Type B pancreatic cell (in vitro differentiated cells): ENCODE data around the gene CIAO3. TPM values are rescaled to one million over a fixed set of nuclear protein-coding genes. Genes with fewer than 3 reads are reported as not detected.
A peak's percentile ranks its signal among the peaks of the same experiment; 100 is the strongest.

ENCODE experiments used
- DNase-seq: peaks from one replicate; pipeline ENCODE4 v3.0.0; 2021; ENCODE audit warnings: mixed read lengths; ENCODE audit not compliant: unreplicated experiment; ENCODE audit errors: extremely low spot score
- H3K27ac Mint-ChIP-seq: 2 replicates; pipeline ENCODE4 v1.8.0; 2021; ENCODE audit warnings: mild to moderate bottlenecking, mixed read lengths
- H3K27me3 Mint-ChIP-seq: 2 replicates; pipeline ENCODE4 v1.8.0; 2021; ENCODE audit warnings: mixed read lengths
- H3K36me3 Mint-ChIP-seq: 2 replicates; pipeline ENCODE4 v1.8.0; 2021; ENCODE audit warnings: mixed read lengths
- H3K4me1 Mint-ChIP-seq: one replicate; pipeline ENCODE4 v1.8.0; 2021; ENCODE audit warnings: mixed read lengths; ENCODE audit not compliant: unreplicated experiment
- H3K4me3 Mint-ChIP-seq: 2 replicates; pipeline ENCODE4 v1.8.0; 2021; ENCODE audit warnings: mild to moderate bottlenecking, mixed read lengths
- H3K9me3 Mint-ChIP-seq: 2 replicates; pipeline ENCODE4 v1.8.0; 2021; ENCODE audit warnings: mixed read lengths
- total RNA-seq: library from RNA; stranded (reverse); gene quantifications from 2 replicates; pipeline ENCODE4 v1.2.1, GENCODE V29; 2021; ENCODE audit warnings: low replicate concordance
- TF ChIP-seq, protein P1 (sequence below): fragments of 200-600 bp; sonication (generic); conservative IDR thresholded peaks from 2 replicates; pipeline ENCODE4 v1.5.0; 2021; ENCODE audit warnings: antibody characterized with exemption, mild to moderate bottlenecking

CIAO3 gene
- total RNA-seq, 1 donor from 2014 or later, result 44.5 TPM

DNA sequence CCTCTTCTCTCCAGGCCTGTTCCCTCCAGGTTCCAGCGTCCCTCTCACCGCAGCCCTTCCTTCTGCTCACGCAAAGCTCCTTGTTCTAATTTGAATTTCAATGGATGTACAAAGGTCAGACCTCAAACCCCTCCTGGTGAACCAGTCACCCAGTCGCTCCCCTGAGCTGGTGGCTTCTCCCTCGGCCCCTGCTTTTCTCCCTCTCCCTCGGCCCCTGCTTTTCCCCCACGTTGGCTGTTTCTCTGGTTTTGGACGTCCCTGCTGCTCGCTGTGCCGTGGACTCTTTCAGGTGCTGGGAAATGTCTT, 11.2 kb upstream of the CIAO3 start:
- H3K27ac Mint-ChIP-seq, result no peak overlapping the region
- peaks cover 4% of the 10 kb centered on the region for H3K4me1 Mint-ChIP-seq
- TF ChIP-seq, protein P1, sequence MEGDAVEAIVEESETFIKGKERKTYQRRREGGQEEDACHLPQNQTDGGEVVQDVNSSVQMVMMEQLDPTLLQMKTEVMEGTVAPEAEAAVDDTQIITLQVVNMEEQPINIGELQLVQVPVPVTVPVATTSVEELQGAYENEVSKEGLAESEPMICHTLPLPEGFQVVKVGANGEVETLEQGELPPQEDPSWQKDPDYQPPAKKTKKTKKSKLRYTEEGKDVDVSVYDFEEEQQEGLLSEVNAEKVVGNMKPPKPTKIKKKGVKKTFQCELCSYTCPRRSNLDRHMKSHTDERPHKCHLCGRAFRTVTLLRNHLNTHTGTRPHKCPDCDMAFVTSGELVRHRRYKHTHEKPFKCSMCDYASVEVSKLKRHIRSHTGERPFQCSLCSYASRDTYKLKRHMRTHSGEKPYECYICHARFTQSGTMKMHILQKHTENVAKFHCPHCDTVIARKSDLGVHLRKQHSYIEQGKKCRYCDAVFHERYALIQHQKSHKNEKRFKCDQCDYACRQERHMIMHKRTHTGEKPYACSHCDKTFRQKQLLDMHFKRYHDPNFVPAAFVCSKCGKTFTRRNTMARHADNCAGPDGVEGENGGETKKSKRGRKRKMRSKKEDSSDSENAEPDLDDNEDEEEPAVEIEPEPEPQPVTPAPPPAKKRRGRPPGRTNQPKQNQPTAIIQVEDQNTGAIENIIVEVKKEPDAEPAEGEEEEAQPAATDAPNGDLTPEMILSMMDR, result no peak
- H3K27me3 Mint-ChIP-seq, result peaks cover 31% of the 10 kb centered on the region
- H3K9me3 Mint-ChIP-seq, result no peaks in the 10 kb centered on the region
- H3K36me3 Mint-ChIP-seq, result no peaks in the 10 kb centered on the region
- DNase-seq, result no peak
- peak overlapping the region; percentile 34 for H3K4me3 Mint-ChIP-seq

DNA sequence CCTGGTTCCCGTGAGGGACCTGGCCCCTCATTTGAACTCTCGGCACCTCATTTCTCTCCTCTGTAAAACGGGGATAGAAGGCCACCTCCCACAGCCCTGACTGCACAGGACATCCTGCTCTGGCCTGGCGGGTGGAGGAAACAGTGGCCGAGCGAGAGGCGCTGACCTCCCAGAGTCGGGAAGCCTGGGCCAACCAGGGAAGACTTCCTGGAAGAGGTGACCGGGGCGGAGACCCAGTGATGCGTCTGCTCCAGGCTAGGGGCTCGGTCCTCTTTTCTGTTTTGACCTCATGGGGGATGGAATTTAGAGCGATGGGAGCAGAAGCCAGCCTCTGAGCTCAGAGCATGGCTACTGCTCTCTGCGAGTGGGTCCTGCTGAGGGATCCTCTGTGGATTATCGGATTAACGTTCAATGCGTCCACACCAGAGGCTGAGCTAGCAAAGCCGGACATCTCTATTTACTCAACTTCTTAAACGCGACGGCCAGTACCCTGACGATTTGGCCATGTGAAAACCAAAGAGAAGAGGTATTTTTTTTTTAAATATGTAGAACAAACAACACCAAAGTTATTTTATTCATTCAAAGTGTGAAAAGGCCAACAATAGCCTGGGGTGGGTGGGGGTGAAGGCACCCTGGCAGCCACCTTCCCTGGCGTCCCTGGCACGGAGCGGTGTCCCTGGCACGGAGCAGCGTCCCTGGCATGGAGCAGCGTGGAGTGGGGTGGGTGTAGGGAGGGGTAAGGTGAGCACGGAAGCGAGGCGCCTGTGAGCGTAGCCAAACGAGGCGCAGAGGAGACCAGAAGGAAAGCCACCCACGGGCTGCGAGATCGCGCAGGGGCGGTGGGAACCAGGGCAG, 10.6 kb upstream of the CIAO3 start:
- Mint-ChIP-seq H3K27ac (no peak overlapping the region), H3K4me3 (no peak overlapping the region), H3K4me1 (peaks cover 4% of the 10 kb centered on the region), H3K9me3 (no peaks in the 10 kb centered on the region), H3K36me3 (no peaks in the 10 kb centered on the region), H3K27me3 (peaks cover 28% of the 10 kb centered on the region)
- DNase-seq, result no peak
- TF ChIP-seq, protein P1, result no peak

DNA sequence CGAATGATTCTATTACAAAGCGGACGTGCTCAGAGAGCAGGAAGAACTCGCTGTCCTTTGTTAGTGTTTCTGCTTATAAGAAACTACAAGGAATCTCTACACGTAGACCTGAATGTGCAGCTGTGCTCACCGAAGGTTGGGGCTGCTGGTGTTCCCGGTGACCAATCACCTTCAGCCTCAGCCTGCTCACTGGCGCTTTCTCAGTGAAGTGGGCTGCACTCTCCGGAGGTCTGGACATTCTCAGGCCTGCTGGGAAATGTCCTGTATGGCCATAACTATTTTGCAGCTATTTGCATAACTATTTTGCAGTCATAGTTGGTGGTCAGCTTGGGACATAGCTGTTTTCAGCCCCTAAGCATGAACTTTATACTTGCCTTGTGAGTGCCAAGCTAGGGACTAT, 9.7 kb upstream of the CIAO3 start:
- TF ChIP-seq, protein P1, result no peak
- no peaks in the 10 kb centered on the region for H3K9me3 Mint-ChIP-seq
- H3K27ac Mint-ChIP-seq, result no peak overlapping the region
- no peaks in the 10 kb centered on the region for H3K36me3 Mint-ChIP-seq
- peaks cover 27% of the 10 kb centered on the region for H3K27me3 Mint-ChIP-seq
- H3K4me3 Mint-ChIP-seq, result no peak overlapping the region
- DNase-seq, result no peak
- peaks cover 4% of the 10 kb centered on the region for H3K4me1 Mint-ChIP-seq

DNA sequence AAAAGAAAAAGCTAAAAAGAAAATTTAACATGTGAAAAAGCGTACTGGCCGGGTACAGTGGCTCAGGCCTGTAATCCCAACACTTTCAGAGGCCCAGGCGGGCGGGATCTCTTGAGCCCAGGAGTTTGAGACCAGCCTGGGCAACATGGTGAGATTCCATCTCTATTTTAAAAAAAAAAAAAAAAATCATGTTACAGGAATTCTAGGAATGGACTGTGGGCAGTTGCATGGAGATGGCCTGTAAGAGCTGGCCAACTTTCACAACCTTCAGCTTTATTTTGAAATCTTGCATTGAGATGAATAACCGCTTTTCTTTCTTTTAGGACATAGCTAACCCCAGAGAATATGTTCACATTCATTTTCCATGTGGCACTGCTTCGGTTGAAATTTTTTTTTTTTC, 8.2 kb upstream of the CIAO3 start:
- no peak for DNase-seq
- no peak overlapping the region for H3K4me3 Mint-ChIP-seq
- no peak overlapping the region for H3K27ac Mint-ChIP-seq
- TF ChIP-seq, protein P1, result no peak
- no peaks in the 10 kb centered on the region for H3K9me3 Mint-ChIP-seq
- peaks cover 4% of the 10 kb centered on the region for H3K4me1 Mint-ChIP-seq
- H3K36me3 Mint-ChIP-seq, result no peaks in the 10 kb centered on the region
- peaks cover 27% of the 10 kb centered on the region for H3K27me3 Mint-ChIP-seq

DNA sequence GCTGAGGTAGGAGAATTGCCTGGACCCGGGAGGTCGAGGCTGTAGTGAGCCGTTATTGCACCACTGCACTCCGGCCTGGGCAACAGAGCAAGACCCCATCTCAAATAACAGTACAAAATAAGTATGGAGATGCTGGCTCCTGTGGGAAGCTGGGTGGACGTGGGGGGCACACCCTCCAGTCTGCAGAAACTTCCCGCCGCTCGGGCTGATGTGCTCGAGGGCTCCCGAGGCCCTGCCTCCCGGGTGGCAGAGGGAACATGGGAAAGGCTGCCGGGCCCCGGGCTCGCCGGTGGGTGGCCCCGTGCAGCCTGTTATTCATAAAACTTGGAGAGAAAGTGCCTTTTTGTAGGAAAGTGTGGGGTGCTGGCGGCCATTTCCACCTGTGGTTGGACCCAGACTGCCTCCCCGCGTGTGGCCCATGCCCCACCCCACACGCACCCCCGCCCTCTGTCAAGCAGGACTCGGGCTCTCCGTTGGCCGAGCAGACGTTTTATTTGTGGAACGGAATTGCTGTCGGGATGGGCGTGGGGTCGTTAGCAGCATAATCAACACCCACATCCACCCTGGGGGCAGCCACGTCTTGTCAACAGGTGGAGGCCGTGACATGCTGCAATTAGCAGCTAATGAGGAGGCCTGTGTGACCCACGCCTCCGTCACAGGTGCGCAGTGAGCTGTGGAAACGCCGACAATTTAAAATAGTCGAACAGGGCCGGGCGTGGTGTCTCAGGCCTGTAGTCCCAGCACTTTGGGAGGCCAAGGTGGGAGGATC, 7.4 kb upstream of the CIAO3 start:
- no peak overlapping the region for H3K27ac Mint-ChIP-seq
- H3K27me3 Mint-ChIP-seq, result peaks cover 26% of the 10 kb centered on the region
- no peak overlapping the region for H3K4me3 Mint-ChIP-seq
- no peaks in the 10 kb centered on the region for H3K36me3 Mint-ChIP-seq
- H3K9me3 Mint-ChIP-seq, result no peaks in the 10 kb centered on the region
- TF ChIP-seq, protein P1, result no peak
- DNase-seq, result no peak
- H3K4me1 Mint-ChIP-seq, result peaks cover 4% of the 10 kb centered on the region
